ENCODE data around the gene CD14. TPM values are rescaled to one million over a fixed set of nuclear protein-coding genes. Genes with fewer than 3 reads are reported as not detected.
"Not testable (repeated sequence)": the region's sequence is repeated elsewhere in the genome, so short reads cannot be mapped to it uniquely, and the experiment has no call there.

The CD14 gene
- total RNA-seq, 4 donors from 2014 or later = 7.6 to 58.1 (median 30.9) TPM

GRCh38 chr5:140595538-140596300 lies 37.3 kb downstream of the CD14 start:
- no peak for DNase-seq
- H3K9me3 ChIP-seq = no peaks in the 10 kb centered on the region
- TF ChIP-seq POLR2A (IDR thresholded peaks at IDR 0.05) = no peak
- TF ChIP-seq, protein P1, sequence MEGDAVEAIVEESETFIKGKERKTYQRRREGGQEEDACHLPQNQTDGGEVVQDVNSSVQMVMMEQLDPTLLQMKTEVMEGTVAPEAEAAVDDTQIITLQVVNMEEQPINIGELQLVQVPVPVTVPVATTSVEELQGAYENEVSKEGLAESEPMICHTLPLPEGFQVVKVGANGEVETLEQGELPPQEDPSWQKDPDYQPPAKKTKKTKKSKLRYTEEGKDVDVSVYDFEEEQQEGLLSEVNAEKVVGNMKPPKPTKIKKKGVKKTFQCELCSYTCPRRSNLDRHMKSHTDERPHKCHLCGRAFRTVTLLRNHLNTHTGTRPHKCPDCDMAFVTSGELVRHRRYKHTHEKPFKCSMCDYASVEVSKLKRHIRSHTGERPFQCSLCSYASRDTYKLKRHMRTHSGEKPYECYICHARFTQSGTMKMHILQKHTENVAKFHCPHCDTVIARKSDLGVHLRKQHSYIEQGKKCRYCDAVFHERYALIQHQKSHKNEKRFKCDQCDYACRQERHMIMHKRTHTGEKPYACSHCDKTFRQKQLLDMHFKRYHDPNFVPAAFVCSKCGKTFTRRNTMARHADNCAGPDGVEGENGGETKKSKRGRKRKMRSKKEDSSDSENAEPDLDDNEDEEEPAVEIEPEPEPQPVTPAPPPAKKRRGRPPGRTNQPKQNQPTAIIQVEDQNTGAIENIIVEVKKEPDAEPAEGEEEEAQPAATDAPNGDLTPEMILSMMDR (IDR thresholded peaks at IDR 0.05) = no peak
- 51 to 56% methylated on average over 5 of the region's 5 CpGs for WGBS, 2 donors
- intact Hi-C loops (cut with DNase I) = no loop called here
- H3K27me3 ChIP-seq = no peaks in the 10 kb centered on the region
- H3K4me1 ChIP-seq = peaks cover 0 to 30% (median 6%) of the 10 kb centered on the region in 3 donors
- no peak overlapping the region for H3K4me3 ChIP-seq
- H3K27ac ChIP-seq = peak overlapping the region in 3 of 4 donors; percentile 14 to 65 (median 36)
- no peaks in the 10 kb centered on the region for H3K36me3 ChIP-seq

GRCh38 chr5:140594169-140594568 lies 38.8 kb downstream of the CD14 start:
- intact Hi-C loops (cut with DNase I) = no loop called here

DNA sequence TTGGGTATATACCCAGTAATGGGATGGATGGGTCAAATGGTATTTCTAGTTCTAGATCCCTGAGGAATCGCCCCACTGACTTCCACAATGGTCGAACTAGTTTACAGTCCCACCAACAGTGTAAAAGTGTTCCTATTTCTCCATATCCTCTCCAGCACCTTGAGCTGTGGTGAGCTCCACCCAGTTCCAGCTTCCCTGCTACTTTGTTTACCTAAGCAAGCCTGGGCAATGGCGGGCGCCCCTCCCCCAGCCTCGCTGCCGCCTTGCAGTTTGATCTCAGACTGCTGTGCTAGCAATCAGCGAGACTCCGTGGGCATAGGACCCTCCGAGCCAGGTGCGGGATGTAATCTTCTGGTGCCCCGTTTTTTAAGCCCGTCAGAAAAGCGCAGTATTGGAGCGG lies 39.9 kb downstream of the CD14 start:
- peak overlapping the region in 1 of 4 donors; percentile 16 for H3K4me3 ChIP-seq
- no CpG with 5 or more reads among the region's 14 CpGs for WGBS, 2 donors
- H3K27me3 ChIP-seq; DNase-seq; H3K36me3 ChIP-seq; H3K9me3 ChIP-seq; intact Hi-C loops (cut with DNase I): not testable (repeated sequence)
- peaks cover 0 to 41% (median 6%) of the 10 kb centered on the region in 3 donors for H3K4me1 ChIP-seq
- H3K27ac ChIP-seq = peak overlapping the region in 2 of 4 donors; percentile 46 to 55

More at GRCh38 chr5:140594169-140594568, 38.8 kb downstream of the CD14 start:
- H3K4me1 ChIP-seq = peaks cover 0 to 37% (median 6%) of the 10 kb centered on the region in 3 donors
- 100% methylated on average over 1 of the region's 6 CpGs; no CpG with 5 or more reads in 1 of the 2 donors for WGBS, 2 donors
- H3K9me3 ChIP-seq = no peaks in the 10 kb centered on the region
- H3K4me3 ChIP-seq = no peak overlapping the region
- DNase-seq = no peak
- TF ChIP-seq POLR2A (IDR thresholded peaks at IDR 0.05) = no peak
- TF ChIP-seq, protein P1 (IDR thresholded peaks at IDR 0.05) = no peak
- peak overlapping the region in 3 of 4 donors; percentile 24 to 75 (median 55) for H3K27ac ChIP-seq
- H3K27me3 ChIP-seq = no peaks in the 10 kb centered on the region
- no peaks in the 10 kb centered on the region for H3K36me3 ChIP-seq

DNA sequence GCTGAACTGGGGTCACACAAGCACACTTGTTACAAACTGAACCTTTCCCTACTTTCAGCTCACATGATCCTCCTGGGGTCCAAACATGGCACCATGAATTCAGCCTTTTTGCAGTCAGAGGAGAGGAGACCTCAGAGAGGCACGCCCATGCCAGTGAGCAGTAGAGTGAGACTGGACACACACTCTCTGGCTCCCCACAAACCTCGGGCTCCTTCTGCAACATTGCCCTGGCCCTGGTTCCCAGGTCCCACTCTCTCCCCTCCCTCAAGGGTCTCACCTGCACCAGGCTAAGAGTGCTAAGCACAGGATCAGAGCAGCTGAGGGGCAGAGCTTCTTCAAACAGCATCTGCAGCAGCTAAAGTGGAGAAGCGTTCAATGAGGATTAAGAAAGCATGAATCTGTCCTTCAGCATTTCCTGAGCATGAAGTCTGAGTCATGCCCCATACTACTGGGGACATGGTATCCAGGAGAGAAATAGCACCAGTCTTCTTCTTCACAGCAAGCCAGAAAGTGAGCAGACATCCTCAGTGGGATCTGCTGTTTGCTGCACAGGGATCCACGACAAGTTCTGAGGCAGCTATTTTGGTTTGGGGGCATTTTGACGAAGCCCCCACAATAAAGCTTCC lies 41.1 kb downstream of the CD14 start:
- no peak for DNase-seq
- H3K9me3 ChIP-seq = no peaks in the 10 kb centered on the region
- 43 to 73% methylated on average over 3 of the region's 5 CpGs for WGBS, 2 donors
- peaks cover 0 to 41% (median 6%) of the 10 kb centered on the region in 3 donors for H3K4me1 ChIP-seq
- intact Hi-C loops (cut with DNase I) = no loop called here
- peak overlapping the region in 1 of 4 donors; percentile 18 for H3K4me3 ChIP-seq
- H3K27ac ChIP-seq = peak overlapping the region in 2 of 4 donors; percentile 19 to 66
- TF ChIP-seq, protein P1 (IDR thresholded peaks at IDR 0.05) = no peak
- TF ChIP-seq POLR2A (IDR thresholded peaks at IDR 0.05) = peak in 1 of 4 donors; percentile 12
- no peaks in the 10 kb centered on the region for H3K36me3 ChIP-seq
- no peaks in the 10 kb centered on the region for H3K27me3 ChIP-seq

- peaks cover 0 to 33% (median 6%) of the 10 kb centered on the region in 3 donors for H3K4me1 ChIP-seq
- no peak overlapping the region for H3K27ac ChIP-seq
- DNase-seq = no peak
- H3K36me3 ChIP-seq = no peaks in the 10 kb centered on the region
- intact Hi-C loops (cut with DNase I) = no loop called here
- no peaks in the 10 kb centered on the region for H3K27me3 ChIP-seq
- H3K4me3 ChIP-seq = no peak overlapping the region
- H3K9me3 ChIP-seq = no peaks in the 10 kb centered on the region
- WGBS, 2 donors = 68 to 70% methylated on average over 4 to 5 of the region's 7 CpGs
- TF ChIP-seq, protein P1 (IDR thresholded peaks at IDR 0.05) = no peak
- no peak for TF ChIP-seq POLR2A (IDR thresholded peaks at IDR 0.05)
Observed at GRCh38 chr5:140590861-140591260, 42.1 kb downstream of the CD14 start.

All from esophagus squamous epithelium (tissue), 5 donors.